Liver (tissue), 3 donors: ENCODE measurements around the gene CRYBG1.

Source experiments
- EGR1 ChIP-seq, 2 donors: IDR thresholded peaks; 2 replicates each; pipeline ENCODE4 v1.6.1; 2016 to 2018; ENCODE audit warnings: antibody characterized with exemption in 2 of 2, low read depth in 2 of 2
- HNF4A ChIP-seq, 2 donors: conservative IDR thresholded peaks; 2 replicates each; pipeline ENCODE4 v1.6.1; 2016; ENCODE audit warnings: antibody characterized with exemption in 2 of 2, mild to moderate bottlenecking in 2 of 2
- HNF4G ChIP-seq: IDR thresholded peaks from 2 replicates; pipeline ENCODE4 v1.6.1; 2016; ENCODE audit warnings: antibody characterized with exemption
- JUND ChIP-seq, 2 donors: IDR thresholded peaks; 2 replicates each; pipeline ENCODE4 v1.6.1; 2016; ENCODE audit warnings: antibody characterized with exemption in 2 of 2
- RAD21 ChIP-seq, 2 donors: IDR thresholded peaks; 2 replicates each; pipeline ENCODE4 v1.6.1; 2016; ENCODE audit warnings: antibody characterized with exemption in 2 of 2, mild to moderate bottlenecking in 2 of 2
- RXRA ChIP-seq, 2 donors: IDR thresholded peaks; 2 replicates each; pipeline ENCODE4 v1.6.1; 2017 to 2018; ENCODE audit warnings: antibody characterized with exemption in 2 of 2, mild to moderate bottlenecking in 1 of 2
- TAF1 ChIP-seq: conservative IDR thresholded peaks from 2 replicates; pipeline ENCODE4 v1.6.1; 2016; ENCODE audit warnings: antibody characterized with exemption, mild to moderate bottlenecking
- YY1 ChIP-seq: IDR thresholded peaks from 2 replicates; pipeline ENCODE4 v1.6.1; 2016; ENCODE audit warnings: antibody characterized with exemption, mild to moderate bottlenecking
- TF ChIP-seq, protein P1 (sequence below): fragments of 150-350 bp; IDR thresholded peaks from 2 replicates; pipeline ENCODE4 v1.5.1; 2017; ENCODE audit warnings: improper control_type of control experiment, low read depth, low read length; ENCODE audit not compliant: missing input control
- TF ChIP-seq, protein P2 (sequence below): IDR thresholded peaks from 2 replicates; pipeline ENCODE4 v1.6.1; 2016; ENCODE audit warnings: antibody characterized with exemption
- TF ChIP-seq, protein P3 (sequence below): IDR thresholded peaks from 2 replicates; pipeline ENCODE4 v1.6.1; 2016; ENCODE audit warnings: antibody characterized with exemption, mild to moderate bottlenecking
- TF ChIP-seq, protein P4 (sequence below): IDR thresholded peaks from 2 replicates; pipeline ENCODE4 v1.6.1; 2016; ENCODE audit warnings: antibody characterized with exemption
- TF ChIP-seq, protein P5 (sequence below): IDR thresholded peaks from 2 replicates; pipeline ENCODE4 v1.6.1; 2016; ENCODE audit warnings: antibody characterized with exemption
- donor health status: healthy.
- donor health status: healthy.

DNA sequence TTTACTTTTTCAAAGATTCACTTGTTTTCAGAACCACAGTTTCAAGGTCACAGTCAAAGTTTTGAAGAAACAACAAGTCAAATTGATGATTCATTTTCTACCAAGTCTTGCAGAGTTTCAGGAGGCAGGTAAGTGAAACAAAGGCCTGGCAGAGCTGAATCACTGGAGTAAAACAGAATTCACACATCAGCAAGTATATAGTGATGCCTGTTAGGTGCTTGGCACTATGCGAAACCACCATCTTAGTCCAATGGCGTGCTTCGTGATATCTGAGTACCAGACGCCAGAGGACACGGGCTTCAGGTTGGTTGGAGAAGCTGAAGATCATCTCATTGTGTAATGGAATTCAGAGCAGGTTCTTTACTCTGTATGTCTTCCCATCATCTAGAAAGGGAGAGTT is 192.9 kb downstream of the CRYBG1 start:
- no peak for TF ChIP-seq YY1
- TF ChIP-seq, protein P1, sequence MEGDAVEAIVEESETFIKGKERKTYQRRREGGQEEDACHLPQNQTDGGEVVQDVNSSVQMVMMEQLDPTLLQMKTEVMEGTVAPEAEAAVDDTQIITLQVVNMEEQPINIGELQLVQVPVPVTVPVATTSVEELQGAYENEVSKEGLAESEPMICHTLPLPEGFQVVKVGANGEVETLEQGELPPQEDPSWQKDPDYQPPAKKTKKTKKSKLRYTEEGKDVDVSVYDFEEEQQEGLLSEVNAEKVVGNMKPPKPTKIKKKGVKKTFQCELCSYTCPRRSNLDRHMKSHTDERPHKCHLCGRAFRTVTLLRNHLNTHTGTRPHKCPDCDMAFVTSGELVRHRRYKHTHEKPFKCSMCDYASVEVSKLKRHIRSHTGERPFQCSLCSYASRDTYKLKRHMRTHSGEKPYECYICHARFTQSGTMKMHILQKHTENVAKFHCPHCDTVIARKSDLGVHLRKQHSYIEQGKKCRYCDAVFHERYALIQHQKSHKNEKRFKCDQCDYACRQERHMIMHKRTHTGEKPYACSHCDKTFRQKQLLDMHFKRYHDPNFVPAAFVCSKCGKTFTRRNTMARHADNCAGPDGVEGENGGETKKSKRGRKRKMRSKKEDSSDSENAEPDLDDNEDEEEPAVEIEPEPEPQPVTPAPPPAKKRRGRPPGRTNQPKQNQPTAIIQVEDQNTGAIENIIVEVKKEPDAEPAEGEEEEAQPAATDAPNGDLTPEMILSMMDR, result no peak
- TF ChIP-seq, protein P2, sequence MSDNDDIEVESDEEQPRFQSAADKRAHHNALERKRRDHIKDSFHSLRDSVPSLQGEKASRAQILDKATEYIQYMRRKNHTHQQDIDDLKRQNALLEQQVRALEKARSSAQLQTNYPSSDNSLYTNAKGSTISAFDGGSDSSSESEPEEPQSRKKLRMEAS, result no peak
- no peak for TF ChIP-seq RAD21 (IDR thresholded peaks at IDR 0.05)
- no peak for TF ChIP-seq EGR1 (IDR thresholded peaks at IDR 0.05; ENCODE audit: low read depth in 2 of 2)
- TF ChIP-seq, protein P3, sequence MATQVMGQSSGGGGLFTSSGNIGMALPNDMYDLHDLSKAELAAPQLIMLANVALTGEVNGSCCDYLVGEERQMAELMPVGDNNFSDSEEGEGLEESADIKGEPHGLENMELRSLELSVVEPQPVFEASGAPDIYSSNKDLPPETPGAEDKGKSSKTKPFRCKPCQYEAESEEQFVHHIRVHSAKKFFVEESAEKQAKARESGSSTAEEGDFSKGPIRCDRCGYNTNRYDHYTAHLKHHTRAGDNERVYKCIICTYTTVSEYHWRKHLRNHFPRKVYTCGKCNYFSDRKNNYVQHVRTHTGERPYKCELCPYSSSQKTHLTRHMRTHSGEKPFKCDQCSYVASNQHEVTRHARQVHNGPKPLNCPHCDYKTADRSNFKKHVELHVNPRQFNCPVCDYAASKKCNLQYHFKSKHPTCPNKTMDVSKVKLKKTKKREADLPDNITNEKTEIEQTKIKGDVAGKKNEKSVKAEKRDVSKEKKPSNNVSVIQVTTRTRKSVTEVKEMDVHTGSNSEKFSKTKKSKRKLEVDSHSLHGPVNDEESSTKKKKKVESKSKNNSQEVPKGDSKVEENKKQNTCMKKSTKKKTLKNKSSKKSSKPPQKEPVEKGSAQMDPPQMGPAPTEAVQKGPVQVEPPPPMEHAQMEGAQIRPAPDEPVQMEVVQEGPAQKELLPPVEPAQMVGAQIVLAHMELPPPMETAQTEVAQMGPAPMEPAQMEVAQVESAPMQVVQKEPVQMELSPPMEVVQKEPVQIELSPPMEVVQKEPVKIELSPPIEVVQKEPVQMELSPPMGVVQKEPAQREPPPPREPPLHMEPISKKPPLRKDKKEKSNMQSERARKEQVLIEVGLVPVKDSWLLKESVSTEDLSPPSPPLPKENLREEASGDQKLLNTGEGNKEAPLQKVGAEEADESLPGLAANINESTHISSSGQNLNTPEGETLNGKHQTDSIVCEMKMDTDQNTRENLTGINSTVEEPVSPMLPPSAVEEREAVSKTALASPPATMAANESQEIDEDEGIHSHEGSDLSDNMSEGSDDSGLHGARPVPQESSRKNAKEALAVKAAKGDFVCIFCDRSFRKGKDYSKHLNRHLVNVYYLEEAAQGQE, result no peak
- TF ChIP-seq JUND (IDR thresholded peaks at IDR 0.05), result no peak
- no peak for TF ChIP-seq TAF1
- TF ChIP-seq, protein P4, sequence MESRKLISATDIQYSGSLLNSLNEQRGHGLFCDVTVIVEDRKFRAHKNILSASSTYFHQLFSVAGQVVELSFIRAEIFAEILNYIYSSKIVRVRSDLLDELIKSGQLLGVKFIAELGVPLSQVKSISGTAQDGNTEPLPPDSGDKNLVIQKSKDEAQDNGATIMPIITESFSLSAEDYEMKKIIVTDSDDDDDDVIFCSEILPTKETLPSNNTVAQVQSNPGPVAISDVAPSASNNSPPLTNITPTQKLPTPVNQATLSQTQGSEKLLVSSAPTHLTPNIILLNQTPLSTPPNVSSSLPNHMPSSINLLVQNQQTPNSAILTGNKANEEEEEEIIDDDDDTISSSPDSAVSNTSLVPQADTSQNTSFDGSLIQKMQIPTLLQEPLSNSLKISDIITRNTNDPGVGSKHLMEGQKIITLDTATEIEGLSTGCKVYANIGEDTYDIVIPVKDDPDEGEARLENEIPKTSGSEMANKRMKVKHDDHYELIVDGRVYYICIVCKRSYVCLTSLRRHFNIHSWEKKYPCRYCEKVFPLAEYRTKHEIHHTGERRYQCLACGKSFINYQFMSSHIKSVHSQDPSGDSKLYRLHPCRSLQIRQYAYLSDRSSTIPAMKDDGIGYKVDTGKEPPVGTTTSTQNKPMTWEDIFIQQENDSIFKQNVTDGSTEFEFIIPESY, result no peak
- no peak for TF ChIP-seq RXRA (IDR thresholded peaks at IDR 0.05)
- no peak for TF ChIP-seq HNF4G
- TF ChIP-seq HNF4A (conservative IDR thresholded peaks at IDR 0.05), result no peak
- TF ChIP-seq, protein P5, sequence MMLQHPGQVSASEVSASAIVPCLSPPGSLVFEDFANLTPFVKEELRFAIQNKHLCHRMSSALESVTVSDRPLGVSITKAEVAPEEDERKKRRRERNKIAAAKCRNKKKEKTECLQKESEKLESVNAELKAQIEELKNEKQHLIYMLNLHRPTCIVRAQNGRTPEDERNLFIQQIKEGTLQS, result no peak
